Suprapubic skin (tissue), 4 donors: ENCODE data around the gene SPTBN1.

Experiments
- EP300 ChIP-seq: sonication (generic); formaldehyde crosslinking; IDR thresholded peaks from one replicate; pipeline ENCODE4 v1.6.1; 2017; ENCODE audit warnings: antibody characterized with exemption
- POLR2A ChIP-seq, 2 donors: fragments of 450-650 bp; IDR thresholded peaks; one replicate each; pipeline ENCODE4 v1.6.1; 2017; ENCODE audit warnings: antibody characterized with exemption in 2 of 2, mild to moderate bottlenecking in 2 of 2, moderate library complexity in 2 of 2
- POLR2AphosphoS5 ChIP-seq, 3 donors: sonication (generic); formaldehyde crosslinking; IDR thresholded peaks; one replicate each; pipeline ENCODE4 v1.6.1; 2017; ENCODE audit warnings: antibody characterized with exemption in 3 of 3
- TF ChIP-seq, protein P1 (sequence below), 2 donors: fragments of 200-600 bp in 1 of 2; fragments of 450-650 bp in 1 of 2; sonication (generic) in 1 of 2; IDR thresholded peaks; one replicate each; pipeline ENCODE4 v1.5.1; 2016 to 2019; ENCODE audit warnings: antibody characterized with exemption in 2 of 2, mild to moderate bottlenecking in 1 of 2, moderate library complexity in 1 of 2

GRCh38 chr2:54566896-54567295 lies 110.8 kb downstream of the SPTBN1 start:
- TF ChIP-seq, protein P1, sequence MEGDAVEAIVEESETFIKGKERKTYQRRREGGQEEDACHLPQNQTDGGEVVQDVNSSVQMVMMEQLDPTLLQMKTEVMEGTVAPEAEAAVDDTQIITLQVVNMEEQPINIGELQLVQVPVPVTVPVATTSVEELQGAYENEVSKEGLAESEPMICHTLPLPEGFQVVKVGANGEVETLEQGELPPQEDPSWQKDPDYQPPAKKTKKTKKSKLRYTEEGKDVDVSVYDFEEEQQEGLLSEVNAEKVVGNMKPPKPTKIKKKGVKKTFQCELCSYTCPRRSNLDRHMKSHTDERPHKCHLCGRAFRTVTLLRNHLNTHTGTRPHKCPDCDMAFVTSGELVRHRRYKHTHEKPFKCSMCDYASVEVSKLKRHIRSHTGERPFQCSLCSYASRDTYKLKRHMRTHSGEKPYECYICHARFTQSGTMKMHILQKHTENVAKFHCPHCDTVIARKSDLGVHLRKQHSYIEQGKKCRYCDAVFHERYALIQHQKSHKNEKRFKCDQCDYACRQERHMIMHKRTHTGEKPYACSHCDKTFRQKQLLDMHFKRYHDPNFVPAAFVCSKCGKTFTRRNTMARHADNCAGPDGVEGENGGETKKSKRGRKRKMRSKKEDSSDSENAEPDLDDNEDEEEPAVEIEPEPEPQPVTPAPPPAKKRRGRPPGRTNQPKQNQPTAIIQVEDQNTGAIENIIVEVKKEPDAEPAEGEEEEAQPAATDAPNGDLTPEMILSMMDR (IDR thresholded peaks at IDR 0.05) = no peak
- TF ChIP-seq EP300 = no peak
- TF ChIP-seq POLR2AphosphoS5 (IDR thresholded peaks at IDR 0.05) = no peak
- no peak for TF ChIP-seq POLR2A (IDR thresholded peaks at IDR 0.05)
